COLO668 (cell line): ENCODE results near the gene VDR.
A peak's percentile ranks its signal among the peaks of the same experiment; 100 is the strongest.

ENCODE experiments used
- DNase-seq: peaks from one replicate; lab custom pipeline; 2025; ENCODE audit not compliant: unreplicated experiment; lab: John Stamatoyannopoulos, UW

VDR gene

GRCh38 chr12:47800582-47800981 lies 104.2 kb downstream of the VDR start:
- no peak for DNase-seq

DNA sequence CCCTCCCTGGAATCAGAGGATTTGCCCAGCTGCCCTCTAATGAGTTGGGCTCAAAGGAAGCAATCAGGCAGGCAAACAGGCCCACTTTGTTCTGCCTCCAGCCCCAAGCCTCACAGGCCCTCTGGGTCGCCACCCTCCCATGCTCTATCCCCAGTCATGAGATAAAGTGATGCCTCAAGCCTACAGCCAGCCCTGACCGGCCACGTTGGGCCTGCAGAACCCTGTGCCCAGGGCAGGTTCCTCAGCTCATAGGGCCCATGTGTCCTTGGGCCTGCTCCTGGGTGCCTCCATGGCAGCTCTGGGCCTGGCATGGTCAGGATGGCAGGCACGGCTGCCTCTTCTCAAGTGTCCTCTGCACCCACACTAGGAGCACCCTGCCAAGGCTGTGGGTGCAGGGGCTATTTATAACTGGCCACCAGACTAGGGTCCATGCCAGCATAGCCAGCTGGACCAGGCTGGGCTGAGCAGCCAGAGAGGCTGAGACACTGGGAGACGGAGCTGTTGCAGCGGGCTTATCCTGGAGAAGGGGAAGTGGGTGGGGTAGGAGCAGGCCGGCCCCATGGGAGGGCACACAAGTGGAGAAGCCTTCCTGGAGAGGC lies 105.3 kb downstream of the VDR start:
- no peak for DNase-seq

- no peak for DNase-seq
These were observed 106.3 kb downstream of the VDR start for GRCh38 chr12:47798382-47798948.

- DNase-seq, result peak; percentile 9
These were observed 107.4 kb downstream of the VDR start for GRCh38 chr12:47797441-47797840.

GRCh38 chr12:47795814-47796411 lies 108.9 kb downstream of the VDR start:
- no peak for DNase-seq

- DNase-seq, result no peak
These were observed 109.5 kb downstream of the VDR start for GRCh38 chr12:47795121-47795813.

- no peak for DNase-seq
These were observed 110.1 kb downstream of the VDR start for GRCh38 chr12:47794679-47795078.

DNA sequence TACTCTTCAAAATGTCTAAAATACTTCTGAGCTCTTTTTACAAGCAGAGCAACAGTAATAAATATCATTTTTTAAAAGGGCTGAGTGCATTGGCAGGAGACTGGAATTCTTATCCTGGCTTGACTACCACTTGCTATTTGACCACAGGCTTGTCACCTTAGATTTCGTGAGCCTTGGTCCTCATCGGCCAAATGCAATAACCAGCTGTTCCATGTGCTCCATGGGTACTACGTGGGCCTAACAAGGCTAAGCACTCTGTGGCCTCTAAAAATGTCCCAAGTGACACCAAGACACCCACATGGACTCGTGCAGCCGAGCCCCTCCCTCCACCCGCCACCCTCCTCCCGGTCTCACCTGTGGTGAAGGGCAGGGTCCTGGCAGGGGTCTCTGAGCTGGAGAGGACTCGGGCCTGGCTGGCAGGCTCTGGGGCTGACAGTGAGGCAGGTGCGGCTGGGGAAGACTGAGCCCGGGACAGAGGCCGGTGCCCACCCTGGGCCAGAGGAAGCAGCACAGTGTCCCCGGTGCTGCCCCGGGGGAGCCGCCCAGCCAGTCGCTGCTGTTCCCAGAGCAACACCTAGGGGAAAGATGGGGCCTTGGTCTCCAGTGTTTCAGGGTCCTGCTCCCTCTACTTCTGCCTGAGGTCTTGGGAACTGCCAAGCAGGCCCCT lies 111.6 kb downstream of the VDR start:
- DNase-seq, result no peak

GRCh38 chr12:47791874-47792273 lies 112.9 kb downstream of the VDR start:
- no peak for DNase-seq
